Colonic mucosa (tissue), 4 donors: ENCODE data around the gene PLXDC2. TPM values are rescaled to one million over a fixed set of nuclear protein-coding genes. Genes with fewer than 3 reads are reported as not detected.

Source experiments
- DNase-seq: peaks from one replicate; pipeline ENCODE4 v3.0.0-alpha.2; 2020
- H3K27ac ChIP-seq: fragments of 200-600 bp; one replicate; pipeline ENCODE4 v1.8.0; 2021
- H3K27me3 ChIP-seq: fragments of 200-600 bp; one replicate; pipeline ENCODE4 v1.8.0; 2021
- H3K36me3 ChIP-seq: fragments of 200-600 bp; one replicate; pipeline ENCODE4 v1.8.0; 2021
- H3K4me1 ChIP-seq: fragments of 200-600 bp; one replicate; pipeline ENCODE4 v1.8.0; 2021; ENCODE audit warnings: mild to moderate bottlenecking
- H3K4me3 ChIP-seq: fragments of 200-600 bp; one replicate; pipeline ENCODE4 v1.8.0; 2021
- H3K9ac ChIP-seq, 2 donors: one replicate each; pipeline ENCODE4 v1.7.0; 2013; ENCODE audit warnings: control low read depth in 2 of 2, low read depth in 2 of 2, low read length in 2 of 2
- H3K9me3 ChIP-seq: fragments of 200-600 bp; one replicate; pipeline ENCODE4 v1.8.0; 2021
- intact Hi-C: fragments of 100-400 bp; cut with DNase I; formaldehyde crosslinking; loops from one replicate; pipeline ENCODE4 v1.14.1; 2022
- total RNA-seq, 2 donors: library from RNA; stranded (reverse); fragmentation: NEBNext Ultra II Directional in 1 of 2; extraction: Animal tissue kit (Norgen Biotek cat#: 25700) in 1 of 2; gene quantifications; one replicate each; pipeline ENCODE4 v1.2.1, GENCODE V29; 2021
- TF ChIP-seq, protein P1 (sequence below): fragments of 200-600 bp; IDR thresholded peaks from one replicate; pipeline ENCODE4 v1.8.0; 2022; ENCODE audit warnings: antibody characterized with exemption, mild to moderate bottlenecking
- donor health status: healthy.
- donor health status: DM: no; HTN: no; CAD: no.
- donor health status: DM: no; HTN: no; CAD: no.

Gene PLXDC2
- total RNA-seq, 2 donors from 2014 or later = 12.5 to 22.4 TPM

GRCh38 chr10:19857876-19858275, 41.6 kb downstream of the PLXDC2 start:
- Histone ChIP-seq H3K27me3 (no peaks in the 10 kb centered on the region), H3K4me1 (no peaks in the 10 kb centered on the region), H3K9ac (no peak overlapping the region), H3K27ac (no peak overlapping the region), H3K36me3 (no peaks in the 10 kb centered on the region), H3K9me3 (no peaks in the 10 kb centered on the region), H3K4me3 (no peak overlapping the region)
- TF ChIP-seq, protein P1, sequence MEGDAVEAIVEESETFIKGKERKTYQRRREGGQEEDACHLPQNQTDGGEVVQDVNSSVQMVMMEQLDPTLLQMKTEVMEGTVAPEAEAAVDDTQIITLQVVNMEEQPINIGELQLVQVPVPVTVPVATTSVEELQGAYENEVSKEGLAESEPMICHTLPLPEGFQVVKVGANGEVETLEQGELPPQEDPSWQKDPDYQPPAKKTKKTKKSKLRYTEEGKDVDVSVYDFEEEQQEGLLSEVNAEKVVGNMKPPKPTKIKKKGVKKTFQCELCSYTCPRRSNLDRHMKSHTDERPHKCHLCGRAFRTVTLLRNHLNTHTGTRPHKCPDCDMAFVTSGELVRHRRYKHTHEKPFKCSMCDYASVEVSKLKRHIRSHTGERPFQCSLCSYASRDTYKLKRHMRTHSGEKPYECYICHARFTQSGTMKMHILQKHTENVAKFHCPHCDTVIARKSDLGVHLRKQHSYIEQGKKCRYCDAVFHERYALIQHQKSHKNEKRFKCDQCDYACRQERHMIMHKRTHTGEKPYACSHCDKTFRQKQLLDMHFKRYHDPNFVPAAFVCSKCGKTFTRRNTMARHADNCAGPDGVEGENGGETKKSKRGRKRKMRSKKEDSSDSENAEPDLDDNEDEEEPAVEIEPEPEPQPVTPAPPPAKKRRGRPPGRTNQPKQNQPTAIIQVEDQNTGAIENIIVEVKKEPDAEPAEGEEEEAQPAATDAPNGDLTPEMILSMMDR = no peak
- DNase-seq = no peak
- intact Hi-C loops = no loop called here

GRCh38 chr10:19860107-19860506, 43.9 kb downstream of the PLXDC2 start:
- H3K9me3 ChIP-seq = no peaks in the 10 kb centered on the region
- H3K9ac ChIP-seq = no peak overlapping the region
- no peaks in the 10 kb centered on the region for H3K4me1 ChIP-seq
- no peak overlapping the region for H3K4me3 ChIP-seq
- TF ChIP-seq, protein P1 = no peak
- no peaks in the 10 kb centered on the region for H3K27me3 ChIP-seq
- intact Hi-C loops = no loop called here
- H3K36me3 ChIP-seq = no peaks in the 10 kb centered on the region
- no peak for DNase-seq
- H3K27ac ChIP-seq = no peak overlapping the region

GRCh38 chr10:19862811-19863515, 46.7 kb downstream of the PLXDC2 start:
- Histone ChIP-seq H3K27ac (no peak overlapping the region), H3K4me1 (no peaks in the 10 kb centered on the region), H3K36me3 (no peaks in the 10 kb centered on the region), H3K9me3 (no peaks in the 10 kb centered on the region), H3K9ac (no peak overlapping the region), H3K4me3 (no peak overlapping the region), H3K27me3 (no peaks in the 10 kb centered on the region)
- intact Hi-C loops = no loop called here
- TF ChIP-seq, protein P1 = no peak
- no peak for DNase-seq

GRCh38 chr10:19865676-19866075, 49.4 kb downstream of the PLXDC2 start:
- no peak overlapping the region for H3K4me3 ChIP-seq
- no peak overlapping the region for H3K27ac ChIP-seq
- no peaks in the 10 kb centered on the region for H3K4me1 ChIP-seq
- no peaks in the 10 kb centered on the region for H3K36me3 ChIP-seq
- no peak overlapping the region for H3K9ac ChIP-seq
- intact Hi-C loops = no loop called here
- H3K27me3 ChIP-seq = no peaks in the 10 kb centered on the region
- DNase-seq = no peak
- TF ChIP-seq, protein P1 = no peak
- no peaks in the 10 kb centered on the region for H3K9me3 ChIP-seq

DNA sequence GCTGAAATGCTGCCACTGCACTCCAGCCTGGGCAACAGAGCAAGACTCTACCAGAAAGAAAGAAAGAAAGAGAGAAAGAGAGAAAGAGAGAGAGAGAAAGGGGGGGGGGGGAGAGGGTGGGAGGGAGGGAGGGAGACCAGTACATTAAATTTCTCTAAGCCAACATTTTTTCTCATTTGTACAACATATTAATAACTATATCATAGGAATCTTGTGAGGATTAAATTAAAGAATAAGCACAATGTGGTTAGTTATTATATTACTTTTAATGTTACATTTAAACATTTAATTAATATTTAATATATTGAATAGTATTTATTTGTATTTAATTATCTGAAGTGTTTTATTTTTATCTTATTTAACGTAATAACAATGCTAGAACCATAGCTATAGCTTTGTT, 53.1 kb downstream of the PLXDC2 start:
- no peak overlapping the region for H3K27ac ChIP-seq
- no peaks in the 10 kb centered on the region for H3K4me1 ChIP-seq
- intact Hi-C loops = no loop called here
- H3K9me3 ChIP-seq = no peaks in the 10 kb centered on the region
- H3K27me3 ChIP-seq = no peaks in the 10 kb centered on the region
- DNase-seq = no peak
- H3K4me3 ChIP-seq = no peak overlapping the region
- H3K9ac ChIP-seq = no peak overlapping the region
- no peaks in the 10 kb centered on the region for H3K36me3 ChIP-seq
- TF ChIP-seq, protein P1 = no peak
